ENCODE measurements around the gene DPH3.

DNA sequence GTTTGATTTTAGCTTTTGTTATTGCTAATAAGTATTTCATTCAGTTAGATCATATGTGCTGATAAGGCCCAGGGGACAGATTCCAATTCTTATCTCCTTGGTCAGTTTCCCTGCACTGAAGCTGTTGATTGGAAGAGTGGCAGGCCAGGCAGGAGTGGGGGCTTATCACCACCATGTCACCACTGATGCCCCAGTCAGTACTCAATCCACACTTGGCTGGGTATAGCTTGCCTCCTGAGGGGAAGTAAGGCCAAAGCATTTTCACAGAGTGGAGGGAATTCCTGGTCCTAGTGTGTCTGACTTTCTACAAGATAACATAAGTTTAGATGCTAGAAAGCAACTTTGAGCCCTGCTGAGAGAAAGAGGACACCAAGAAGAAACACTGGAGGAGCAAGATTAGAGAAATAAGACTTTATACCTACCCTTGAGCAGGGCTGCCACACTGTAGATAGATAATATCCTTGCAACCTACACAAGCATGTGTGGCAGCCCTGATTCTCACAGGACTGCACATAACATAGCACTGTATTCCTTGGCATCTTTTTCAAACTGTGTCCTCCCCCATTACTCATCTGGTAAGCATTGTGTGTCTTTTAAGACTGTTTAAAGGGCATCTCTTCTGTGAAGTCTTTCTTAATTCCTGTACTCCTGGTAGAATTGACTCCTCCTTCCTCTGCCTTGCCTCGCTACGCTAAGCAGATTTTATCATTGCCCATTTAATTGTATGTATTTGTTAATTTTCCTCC lies 24.6 kb upstream of the DPH3 start:
- TF ChIP-seq, protein P1, sequence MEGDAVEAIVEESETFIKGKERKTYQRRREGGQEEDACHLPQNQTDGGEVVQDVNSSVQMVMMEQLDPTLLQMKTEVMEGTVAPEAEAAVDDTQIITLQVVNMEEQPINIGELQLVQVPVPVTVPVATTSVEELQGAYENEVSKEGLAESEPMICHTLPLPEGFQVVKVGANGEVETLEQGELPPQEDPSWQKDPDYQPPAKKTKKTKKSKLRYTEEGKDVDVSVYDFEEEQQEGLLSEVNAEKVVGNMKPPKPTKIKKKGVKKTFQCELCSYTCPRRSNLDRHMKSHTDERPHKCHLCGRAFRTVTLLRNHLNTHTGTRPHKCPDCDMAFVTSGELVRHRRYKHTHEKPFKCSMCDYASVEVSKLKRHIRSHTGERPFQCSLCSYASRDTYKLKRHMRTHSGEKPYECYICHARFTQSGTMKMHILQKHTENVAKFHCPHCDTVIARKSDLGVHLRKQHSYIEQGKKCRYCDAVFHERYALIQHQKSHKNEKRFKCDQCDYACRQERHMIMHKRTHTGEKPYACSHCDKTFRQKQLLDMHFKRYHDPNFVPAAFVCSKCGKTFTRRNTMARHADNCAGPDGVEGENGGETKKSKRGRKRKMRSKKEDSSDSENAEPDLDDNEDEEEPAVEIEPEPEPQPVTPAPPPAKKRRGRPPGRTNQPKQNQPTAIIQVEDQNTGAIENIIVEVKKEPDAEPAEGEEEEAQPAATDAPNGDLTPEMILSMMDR (IDR thresholded peaks at IDR 0.05; ENCODE audit: extremely low read depth in 1 of 2, insufficient read depth in 1 of 2, low read depth in 1 of 2, low read length in 2 of 2): no peak
- TF ChIP-seq POLR2AphosphoS5 (IDR thresholded peaks at IDR 0.05; ENCODE audit: insufficient read depth, low read depth, low read length) (no peak), MYC (IDR thresholded peaks at IDR 0.05; ENCODE audit: low read depth, low read length) (no peak), POLR2A (IDR thresholded peaks at IDR 0.05; ENCODE audit: low read depth, low read length) (no peak)
